HEK293 (cell line): ENCODE data around the gene CHST2.

ENCODE experiments used
- CTCF ChIA-PET: fragments of 350-600 bp; formaldehyde crosslinking; extraction: SDS; loops from one replicate; lab custom pipeline; 2021; ENCODE audit warnings: antibody characterized with exemption; lab: Yijun Ruan, JAX
- POLR2A ChIA-PET: fragments of 300-600 bp; formaldehyde crosslinking; extraction: SDS; loops from one replicate; lab custom pipeline; 2020; ENCODE audit warnings: antibody characterized with exemption, inconsistent platforms; lab: Yijun Ruan, JAX
- H3K27ac ChIP-seq: fragments of 200-500 bp; sonication (Bioruptor generic); 2 replicates; pipeline ENCODE4 v1.5.1; 2014; ENCODE audit warnings: low read depth, low read length, control low read depth, inconsistent platforms; ENCODE audit errors: extremely low read depth
- H3K36me3 ChIP-seq, 2 experiments: fragments of 200-500 bp in 1 of 2; sonication (Bioruptor generic) in 1 of 2; 1 replicate in 1 of 2; 2 replicates in 1 of 2; pipeline ENCODE4 v1.5.1; 2014 to 2017; ENCODE audit warnings: inconsistent platforms in 2 of 2, low read length in 2 of 2; ENCODE audit not compliant: control insufficient read depth in 2 of 2, insufficient read depth in 1 of 2
- H3K4me1 ChIP-seq: fragments of 200-500 bp; sonication (Bioruptor generic); 2 replicates; pipeline ENCODE4 v1.5.1; 2014; ENCODE audit warnings: mild to moderate bottlenecking, low read length, inconsistent platforms; ENCODE audit not compliant: control insufficient read depth, insufficient read depth
- H3K4me3 ChIP-seq: 2 replicates; pipeline ENCODE4 v1.5.1; 2011; ENCODE audit warnings: low read depth, mild to moderate bottlenecking, control low read depth, low read length, moderate library complexity
- H3K9me3 ChIP-seq: fragments of 200-500 bp; sonication (Bioruptor generic); 2 replicates; pipeline ENCODE4 v1.5.1; 2014; ENCODE audit warnings: low read depth, low read length, inconsistent platforms; ENCODE audit not compliant: control insufficient read depth, insufficient read depth
- BCL11B ChIP-seq: fragments of 450-650 bp; formaldehyde crosslinking; IDR thresholded peaks from 2 replicates; pipeline ENCODE4 v1.5.1; 2016; ENCODE audit warnings: low read depth, missing biosample characterization, missing genetic modification characterization
- GLIS1 ChIP-seq: fragments of 450-650 bp; formaldehyde crosslinking; IDR thresholded peaks from 2 replicates; pipeline ENCODE4 v1.5.1; 2016; ENCODE audit warnings: missing biosample characterization, missing genetic modification characterization
- KLF7 ChIP-seq: fragments of 450-650 bp; formaldehyde crosslinking; IDR thresholded peaks from 2 replicates; pipeline ENCODE4 v1.5.1; 2016; ENCODE audit warnings: missing biosample characterization, missing genetic modification characterization, borderline replicate concordance
- PRDM2 ChIP-seq: fragments of 450-650 bp; formaldehyde crosslinking; IDR thresholded peaks from 2 replicates; pipeline ENCODE4 v1.5.1; 2016; ENCODE audit warnings: missing biosample characterization, missing genetic modification characterization, borderline replicate concordance
- PRDM6 ChIP-seq: fragments of 450-650 bp; formaldehyde crosslinking; IDR thresholded peaks from 2 replicates; pipeline ENCODE4 v1.5.1; 2017; ENCODE audit warnings: missing biosample characterization, missing genetic modification characterization
- ZBTB20 ChIP-seq: fragments of 450-650 bp; formaldehyde crosslinking; IDR thresholded peaks from 2 replicates; pipeline ENCODE4 v1.5.1; 2016; ENCODE audit warnings: missing biosample characterization, missing genetic modification characterization
- ZNF121 ChIP-seq: fragments of 450-650 bp; formaldehyde crosslinking; IDR thresholded peaks from 2 replicates; pipeline ENCODE4 v1.5.1; 2016; ENCODE audit warnings: missing biosample characterization, missing genetic modification characterization
- ZNF169 ChIP-seq: fragments of 450-650 bp; formaldehyde crosslinking; IDR thresholded peaks from 2 replicates; pipeline ENCODE4 v1.5.1; 2016; ENCODE audit warnings: missing biosample characterization, missing genetic modification characterization
- ZNF2 ChIP-seq: fragments of 450-650 bp; formaldehyde crosslinking; IDR thresholded peaks from 2 replicates; pipeline ENCODE4 v1.5.1; 2016; ENCODE audit warnings: missing biosample characterization, missing genetic modification characterization
- ZNF214 ChIP-seq: fragments of 450-650 bp; formaldehyde crosslinking; IDR thresholded peaks from 2 replicates; pipeline ENCODE4 v1.5.1; 2017; ENCODE audit warnings: missing biosample characterization, mild to moderate bottlenecking, missing genetic modification characterization, borderline replicate concordance
- ZNF23 ChIP-seq: fragments of 450-650 bp; formaldehyde crosslinking; IDR thresholded peaks from 2 replicates; pipeline ENCODE4 v1.5.1; 2016; ENCODE audit warnings: missing biosample characterization, missing genetic modification characterization, borderline replicate concordance
- ZNF266 ChIP-seq: fragments of 450-650 bp; formaldehyde crosslinking; IDR thresholded peaks from 2 replicates; pipeline ENCODE4 v1.5.1; 2016; ENCODE audit warnings: missing biosample characterization, missing genetic modification characterization, low read depth
- ZNF324 ChIP-seq: fragments of 450-650 bp; formaldehyde crosslinking; IDR thresholded peaks from 2 replicates; pipeline ENCODE4 v1.5.1; 2016; ENCODE audit warnings: missing biosample characterization, missing genetic modification characterization
- ZNF335 ChIP-seq: fragments of 450-650 bp; formaldehyde crosslinking; conservative IDR thresholded peaks from 2 replicates; pipeline ENCODE4 v1.5.1; 2016; ENCODE audit warnings: missing biosample characterization, missing genetic modification characterization
- ZNF398 ChIP-seq: fragments of 450-650 bp; formaldehyde crosslinking; IDR thresholded peaks from 2 replicates; pipeline ENCODE4 v1.5.1; 2017; ENCODE audit warnings: missing biosample characterization, missing genetic modification characterization
- ZNF510 ChIP-seq: fragments of 450-650 bp; formaldehyde crosslinking; IDR thresholded peaks from 2 replicates; pipeline ENCODE4 v1.5.1; 2018; ENCODE audit warnings: mild to moderate bottlenecking, missing genetic modification characterization, missing biosample characterization; ENCODE audit not compliant: insufficient replicate concordance
- ZNF658 ChIP-seq: fragments of 450-650 bp; formaldehyde crosslinking; IDR thresholded peaks from 2 replicates; pipeline ENCODE4; 2016; ENCODE audit warnings: missing biosample characterization, missing genetic modification characterization
- ZNF785 ChIP-seq: fragments of 450-650 bp; formaldehyde crosslinking; IDR thresholded peaks from 2 replicates; pipeline ENCODE4 v1.5.1; 2016; ENCODE audit warnings: missing biosample characterization, missing genetic modification characterization
- ZNF792 ChIP-seq: fragments of 450-650 bp; formaldehyde crosslinking; IDR thresholded peaks from 2 replicates; pipeline ENCODE4 v1.5.1; 2016; ENCODE audit warnings: missing biosample characterization, missing genetic modification characterization
- ZNF843 ChIP-seq: fragments of 450-650 bp; formaldehyde crosslinking; IDR thresholded peaks from 2 replicates; pipeline ENCODE4 v1.5.1; 2016; ENCODE audit warnings: missing biosample characterization, missing genetic modification characterization
- ZSCAN4 ChIP-seq: fragments of 450-650 bp; formaldehyde crosslinking; IDR thresholded peaks from 2 replicates; pipeline ENCODE4 v1.5.1; 2017; ENCODE audit warnings: missing biosample characterization, missing genetic modification characterization

The CHST2 gene

GRCh38 chr3:143092191-143092590 lies 27.4 kb upstream of the CHST2 start (continued):
- TF ChIP-seq ZNF169 (tag by site-specific recombination) (no peak), ZNF23 (tag by site-specific recombination) (no peak), ZNF335 (tag by site-specific recombination) (no peak)

GRCh38 chr3:143095813-143096212 lies 23.8 kb upstream of the CHST2 start:
- POLR2A ChIA-PET, result no interaction called here
- CTCF ChIA-PET, result no interaction called here
- TF ChIP-seq ZNF658 (tag by site-specific recombination) (no peak), ZNF2 (tag by site-specific recombination) (no peak), ZNF324 (tag by site-specific recombination) (no peak), ZSCAN4 (tag by site-specific recombination) (no peak), ZNF266 (tag by site-specific recombination) (no peak), ZNF843 (tag by site-specific recombination) (no peak), BCL11B (tag by site-specific recombination) (no peak), ZNF398 (no peak), KLF7 (no peak), ZNF214 (tag by site-specific recombination) (no peak)
- H3K27ac ChIP-seq, result no peak overlapping the region
- no peaks in the 10 kb centered on the region for H3K9me3 ChIP-seq
- no peaks in the 10 kb centered on the region for H3K36me3 ChIP-seq
- no peaks in the 10 kb centered on the region for H3K4me1 ChIP-seq
- H3K4me3 ChIP-seq, result no peak overlapping the region

- Histone ChIP-seq H3K27ac (no peak overlapping the region), H3K4me1 (no peaks in the 10 kb centered on the region), H3K9me3 (no peaks in the 10 kb centered on the region), H3K4me3 (no peak overlapping the region), H3K36me3 (no peaks in the 10 kb centered on the region)
- ChIA-PET POLR2A (no interaction called here), CTCF (interaction anchor here (0.6 kb wide), 1 partner anchor 349 kb away, joined by 4 read pairs; no protein-coding TSS in a partner anchor)
- TF ChIP-seq ZNF510 (tag by site-specific recombination) (no peak), GLIS1 (tag by site-specific recombination) (no peak), ZNF121 (no peak), ZNF785 (tag by site-specific recombination) (no peak), ZBTB20 (tag by site-specific recombination) (no peak), ZSCAN4 (tag by site-specific recombination) (no peak), ZNF792 (tag by site-specific recombination) (no peak), ZNF169 (tag by site-specific recombination) (no peak), PRDM2 (tag by site-specific recombination) (no peak), PRDM6 (tag by site-specific recombination) (no peak)
These were observed 21.4 kb upstream of the CHST2 start for GRCh38 chr3:143098032-143098764.
